Lower lobe of right lung (tissue), 2 donors: ENCODE measurements around the gene CRABP2. TPM values are rescaled to one million over a fixed set of nuclear protein-coding genes. Genes with fewer than 3 reads are reported as not detected.

ENCODE experiments used
- ATAC-seq, 2 donors: fragments of 200-7000 bp; cut with Tn5 transposase; one replicate each; pipeline ENCODE4 v1.9.1; 2020 to 2022; ENCODE audit warnings: mild to moderate bottlenecking in 2 of 2, moderate library complexity in 2 of 2
- DNase-seq: peaks from one replicate; pipeline ENCODE4 v3.0.0-alpha.2; 2020
- H3K27ac ChIP-seq: fragments of 200-600 bp; one replicate; pipeline ENCODE4 v1.8.0; 2022
- H3K27me3 ChIP-seq: fragments of 200-600 bp; one replicate; pipeline ENCODE4 v1.8.0; 2022; ENCODE audit warnings: low read depth
- H3K36me3 ChIP-seq: fragments of 200-600 bp; one replicate; pipeline ENCODE4 v1.8.0; 2022; ENCODE audit warnings: mild to moderate bottlenecking
- H3K4me1 ChIP-seq: fragments of 200-600 bp; one replicate; pipeline ENCODE4 v1.8.0; 2022
- H3K4me3 ChIP-seq: fragments of 200-600 bp; one replicate; pipeline ENCODE4 v1.8.0; 2022; ENCODE audit warnings: mild to moderate bottlenecking
- H3K9me3 ChIP-seq: fragments of 200-600 bp; one replicate; pipeline ENCODE4 v1.8.0; 2022
- CTCF ChIP-seq: fragments of 200-600 bp; IDR thresholded peaks from one replicate; pipeline ENCODE4 v1.8.0; 2022; ENCODE audit warnings: antibody characterized with exemption, mild to moderate bottlenecking
- intact Hi-C: fragments of 100-400 bp; cut with DNase I; formaldehyde crosslinking; loops from one replicate; pipeline ENCODE4 v1.11.0; 2022
- total RNA-seq: library from RNA; stranded (reverse); fragmentation: NEBNext Ultra II Directional; extraction: Animal tissue kit (Norgen Biotek cat#: 25700); gene quantifications from one replicate; pipeline ENCODE4 v1.2.1, GENCODE V29; 2021
- donor health status: DM: no; HTN: yes; CAD: no; lungs with severe emphysema.

The CRABP2 gene
- total RNA-seq, 1 donor from 2014 or later: 2.1 TPM

GRCh38 chr1:156750711-156751450, 45.5 kb upstream of the CRABP2 start:
- H3K9me3 ChIP-seq: no peaks in the 10 kb centered on the region
- ATAC-seq (peak; percentile 5 to 29), DNase-seq (peak; percentile 80)
- H3K27me3 ChIP-seq: no peaks in the 10 kb centered on the region
- intact Hi-C loops: no loop called here
- H3K4me3 ChIP-seq: peak overlapping the region; percentile 95
- TF ChIP-seq CTCF: peak; percentile 13
- H3K36me3 ChIP-seq: peaks cover 3% of the 10 kb centered on the region
- H3K27ac ChIP-seq: peak overlapping the region; percentile 99
- H3K4me1 ChIP-seq: peaks cover 51% of the 10 kb centered on the region

- TF ChIP-seq CTCF: no peak
- Histone ChIP-seq H3K9me3 (no peaks in the 10 kb centered on the region), H3K27me3 (no peaks in the 10 kb centered on the region), H3K4me1 (peaks cover 58% of the 10 kb centered on the region), H3K36me3 (peaks cover 4% of the 10 kb centered on the region), H3K4me3 (peak overlapping the region; percentile 95), H3K27ac (peak overlapping the region; percentile 99)
- intact Hi-C loops: no loop called here
- peak; percentile 52 for DNase-seq
- ATAC-seq: peak; percentile 1 to 31
These were observed 44.8 kb upstream of the CRABP2 start for GRCh38 chr1:156750191-156750672.

- Histone ChIP-seq H3K4me3 (peak overlapping the region; percentile 95), H3K27me3 (no peaks in the 10 kb centered on the region), H3K36me3 (peaks cover 10% of the 10 kb centered on the region), H3K4me1 (peaks cover 60% of the 10 kb centered on the region), H3K9me3 (no peaks in the 10 kb centered on the region), H3K27ac (peak overlapping the region; percentile 99)
- DNase-seq (peak; percentile 36), ATAC-seq (no peak)
- no peak for TF ChIP-seq CTCF
- intact Hi-C loops: no loop called here
These were observed 44.2 kb upstream of the CRABP2 start for GRCh38 chr1:156749419-156750118.

DNA sequence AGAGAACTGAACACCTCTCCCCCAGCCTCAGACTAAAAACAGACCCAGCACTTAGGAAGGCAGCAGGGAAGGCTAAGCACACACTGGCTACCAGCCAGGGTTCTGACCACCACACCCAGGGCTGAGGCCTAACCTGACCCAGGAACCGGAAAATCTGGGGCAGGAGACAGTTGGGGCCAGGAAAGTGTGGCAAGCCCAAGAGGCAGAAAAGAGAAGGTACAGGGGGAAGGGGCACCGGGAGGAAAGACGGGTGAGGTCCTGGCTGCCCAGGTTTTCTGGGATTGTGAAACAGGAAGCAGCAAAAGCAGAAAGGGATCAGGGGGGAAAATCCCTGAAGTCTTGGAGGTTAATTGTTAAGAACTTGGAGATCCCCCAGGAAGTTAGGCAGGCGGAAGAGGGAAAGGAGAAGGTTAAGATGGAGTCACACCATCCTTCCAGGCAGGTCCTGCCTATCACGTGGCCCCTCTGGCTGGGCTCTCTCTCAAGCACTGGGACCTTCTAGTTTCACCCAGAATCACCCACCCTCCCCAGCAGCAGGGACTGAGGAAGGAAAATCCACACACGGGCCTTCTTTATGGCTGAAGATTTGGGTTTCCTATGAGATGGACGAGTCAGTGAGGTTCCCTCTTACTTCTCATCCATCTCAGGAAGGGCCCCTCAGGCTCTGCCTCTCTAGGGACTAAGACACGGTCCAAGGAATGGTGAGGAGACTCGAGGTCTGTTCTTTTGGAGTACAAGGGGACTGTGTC, 43.5 kb upstream of the CRABP2 start:
- Histone ChIP-seq H3K4me1 (peaks cover 60% of the 10 kb centered on the region), H3K27ac (peak overlapping the region; percentile 99)

More for the DNA sequence above, 43.5 kb upstream of the CRABP2 start:
- TF ChIP-seq CTCF: no peak
- Histone ChIP-seq H3K27me3 (no peaks in the 10 kb centered on the region), H3K9me3 (no peaks in the 10 kb centered on the region), H3K4me3 (peak overlapping the region; percentile 95), H3K36me3 (peaks cover 15% of the 10 kb centered on the region)
- DNase-seq: peak; percentile 73
- intact Hi-C loops: no loop called here
- ATAC-seq: peak; percentile 2 to 26
